ENCODE data around the gene DACT1. TPM values are rescaled to one million over a fixed set of nuclear protein-coding genes. Genes with fewer than 3 reads are reported as not detected.

DACT1 gene
- total RNA-seq, 2 experiments from 2014 or later = 1.3 TPM

GRCh38 chr14:58687232-58687795, 49.6 kb downstream of the DACT1 start:
- intact Hi-C loops (cut with DNase I, micrococcal nuclease) = no loop called here
- H3K4me3 ChIP-seq (ENCODE audit: low read length) = no peak overlapping the region
- peaks cover 0 to 9% of the 10 kb centered on the region in 2 experiments for H3K9me3 ChIP-seq (ENCODE audit: control insufficient read depth in 1 of 2, insufficient read depth in 1 of 2, low read length in 2 of 2)
- TF ChIP-seq, protein P1, sequence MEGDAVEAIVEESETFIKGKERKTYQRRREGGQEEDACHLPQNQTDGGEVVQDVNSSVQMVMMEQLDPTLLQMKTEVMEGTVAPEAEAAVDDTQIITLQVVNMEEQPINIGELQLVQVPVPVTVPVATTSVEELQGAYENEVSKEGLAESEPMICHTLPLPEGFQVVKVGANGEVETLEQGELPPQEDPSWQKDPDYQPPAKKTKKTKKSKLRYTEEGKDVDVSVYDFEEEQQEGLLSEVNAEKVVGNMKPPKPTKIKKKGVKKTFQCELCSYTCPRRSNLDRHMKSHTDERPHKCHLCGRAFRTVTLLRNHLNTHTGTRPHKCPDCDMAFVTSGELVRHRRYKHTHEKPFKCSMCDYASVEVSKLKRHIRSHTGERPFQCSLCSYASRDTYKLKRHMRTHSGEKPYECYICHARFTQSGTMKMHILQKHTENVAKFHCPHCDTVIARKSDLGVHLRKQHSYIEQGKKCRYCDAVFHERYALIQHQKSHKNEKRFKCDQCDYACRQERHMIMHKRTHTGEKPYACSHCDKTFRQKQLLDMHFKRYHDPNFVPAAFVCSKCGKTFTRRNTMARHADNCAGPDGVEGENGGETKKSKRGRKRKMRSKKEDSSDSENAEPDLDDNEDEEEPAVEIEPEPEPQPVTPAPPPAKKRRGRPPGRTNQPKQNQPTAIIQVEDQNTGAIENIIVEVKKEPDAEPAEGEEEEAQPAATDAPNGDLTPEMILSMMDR (IDR thresholded peaks at IDR 0.05) = no peak
- CTCF ChIA-PET = no interaction called here
- Mint-ChIP-seq H3K27me3 (no peaks in the 10 kb centered on the region), H3K36me3 (ENCODE audit: low read depth) (no peaks in the 10 kb centered on the region), H3K9me3 (peaks cover 3% of the 10 kb centered on the region), H3K4me1 (ENCODE audit: low read depth) (no peaks in the 10 kb centered on the region), H3K4me3 (no peak overlapping the region), H3K27ac (no peak overlapping the region)
- POLR2A ChIA-PET = no interaction called here
- no peaks in the 10 kb centered on the region for H3K27me3 ChIP-seq (ENCODE audit: control insufficient read depth in 1 of 2, insufficient read depth in 2 of 2, low read length in 2 of 2)
- DNase-seq = no peak
- H3K4me1 ChIP-seq (ENCODE audit: insufficient read depth, low read length) = no peaks in the 10 kb centered on the region
- ATAC-seq (ENCODE audit: poor library complexity) = no peak
- no peaks in the 10 kb centered on the region for H3K36me3 ChIP-seq (ENCODE audit: insufficient read depth, low read length)
- H3K27ac ChIP-seq (ENCODE audit: low read depth in 1 of 2, low read length in 2 of 2) = no peak overlapping the region

DNA sequence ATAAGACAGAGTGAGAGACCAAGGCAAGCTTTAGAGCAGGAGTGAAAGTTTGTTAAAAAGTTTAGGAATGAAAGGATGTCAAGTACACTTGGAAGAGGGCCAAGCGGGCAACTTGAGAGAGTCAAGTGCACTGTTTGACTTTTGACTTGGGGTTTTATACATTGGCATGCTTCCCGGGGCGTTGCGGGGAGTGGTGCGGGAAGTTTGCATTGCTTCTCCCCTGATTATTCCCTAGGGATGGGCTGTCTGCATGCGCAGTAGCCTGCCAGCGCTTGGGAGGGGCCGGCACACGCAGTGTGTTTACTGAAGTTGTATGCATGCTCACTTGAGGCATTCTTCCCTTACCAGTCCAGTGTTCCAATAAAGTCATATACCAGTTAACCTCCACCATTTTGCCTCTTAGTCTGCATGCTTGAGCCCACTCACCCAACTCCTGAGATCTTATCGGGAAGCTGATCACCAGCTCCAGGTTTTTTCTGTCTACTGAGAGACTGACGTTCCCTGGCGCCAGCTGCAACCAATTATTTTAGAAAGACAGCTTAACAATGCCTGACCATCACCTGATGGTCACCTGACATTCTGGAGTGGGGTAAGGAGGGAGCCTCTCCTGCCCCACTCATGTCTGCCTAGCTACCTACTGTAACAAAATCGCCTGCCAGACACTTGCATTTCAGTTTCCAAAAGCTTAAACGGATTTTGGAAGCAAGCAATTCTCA, 53.2 kb downstream of the DACT1 start:
- H3K36me3 ChIP-seq (ENCODE audit: insufficient read depth, low read length) = no peaks in the 10 kb centered on the region
- peaks cover 0 to 9% of the 10 kb centered on the region in 2 experiments for H3K9me3 ChIP-seq (ENCODE audit: control insufficient read depth in 1 of 2, insufficient read depth in 1 of 2, low read length in 2 of 2)
- Mint-ChIP-seq H3K36me3 (ENCODE audit: low read depth) (no peaks in the 10 kb centered on the region), H3K9me3 (peaks cover 3% of the 10 kb centered on the region), H3K27me3 (no peaks in the 10 kb centered on the region), H3K4me1 (ENCODE audit: low read depth) (no peaks in the 10 kb centered on the region), H3K4me3 (no peak overlapping the region), H3K27ac (no peak overlapping the region)
- intact Hi-C loops (cut with DNase I, micrococcal nuclease) = no loop called here
- no peak overlapping the region for H3K4me3 ChIP-seq (ENCODE audit: low read length)
- ChIA-PET POLR2A (no interaction called here), CTCF (no interaction called here)
- TF ChIP-seq, protein P1 (IDR thresholded peaks at IDR 0.05) = no peak
- ATAC-seq (ENCODE audit: poor library complexity) (no peak), DNase-seq (no peak)
- no peak overlapping the region for H3K27ac ChIP-seq (ENCODE audit: low read depth in 1 of 2, low read length in 2 of 2)
- H3K27me3 ChIP-seq (ENCODE audit: control insufficient read depth in 1 of 2, insufficient read depth in 2 of 2, low read length in 2 of 2) = no peaks in the 10 kb centered on the region
- H3K4me1 ChIP-seq (ENCODE audit: insufficient read depth, low read length) = no peaks in the 10 kb centered on the region

- CTCF ChIA-PET = no interaction called here
- no peak overlapping the region for H3K27ac Mint-ChIP-seq
Observed at GRCh38 chr14:58693048-58693447, 55.3 kb downstream of the DACT1 start.

More at GRCh38 chr14:58693048-58693447, 55.3 kb downstream of the DACT1 start:
- no peak for DNase-seq
- TF ChIP-seq, protein P1 (IDR thresholded peaks at IDR 0.05) = no peak
- H3K9me3 Mint-ChIP-seq = peaks cover 3% of the 10 kb centered on the region
- H3K4me3 Mint-ChIP-seq = no peak overlapping the region
- POLR2A ChIA-PET = no interaction called here
- Histone ChIP-seq H3K36me3 (ENCODE audit: insufficient read depth, low read length) (no peaks in the 10 kb centered on the region), H3K9me3 (ENCODE audit: control insufficient read depth in 1 of 2, insufficient read depth in 1 of 2, low read length in 2 of 2) (no peaks in the 10 kb centered on the region), H3K4me1 (ENCODE audit: insufficient read depth, low read length) (no peaks in the 10 kb centered on the region), H3K27ac (ENCODE audit: low read depth in 1 of 2, low read length in 2 of 2) (no peak overlapping the region), H3K27me3 (ENCODE audit: control insufficient read depth in 1 of 2, insufficient read depth in 2 of 2, low read length in 2 of 2) (no peaks in the 10 kb centered on the region), H3K4me3 (ENCODE audit: low read length) (no peak overlapping the region)
- H3K27me3 Mint-ChIP-seq = no peaks in the 10 kb centered on the region
- intact Hi-C loops (cut with DNase I, micrococcal nuclease) = no loop called here
- no peaks in the 10 kb centered on the region for H3K36me3 Mint-ChIP-seq (ENCODE audit: low read depth)
- no peak for ATAC-seq (ENCODE audit: poor library complexity)
- no peaks in the 10 kb centered on the region for H3K4me1 Mint-ChIP-seq (ENCODE audit: low read depth)

All from CD4-positive, alpha-beta T cell (primary cell).